Cardiac fibroblast (primary cell): ENCODE results near the gene DIP2A.

Experiments
- DNase-seq, 2 donors: peaks; one replicate each; pipeline versions ENCODE4 v3.0.0 to v3.0.0-alpha.2; 2010; ENCODE audit warnings: low read depth in 2 of 2
- H3K4me3 ChIP-seq, 2 donors: replicated peaks in 1 of 2; 1 replicate in 1 of 2; 2 replicates in 1 of 2; pipeline ENCODE4 v1.5.1; 2011; ENCODE audit warnings: low read depth in 2 of 2, low read length in 2 of 2, mild to moderate bottlenecking in 2 of 2, moderate library complexity in 1 of 2
- CTCF ChIP-seq: IDR thresholded peaks from one replicate; pipeline ENCODE4 v1.5.1; 2011; ENCODE audit warnings: low read depth, mild to moderate bottlenecking, low read length, inconsistent platforms

DIP2A gene

GRCh38 chr21:46597031-46597430, 138.3 kb downstream of the DIP2A start:
- TF ChIP-seq CTCF: no peak
- DNase-seq: no peak
- no peak overlapping the region for H3K4me3 ChIP-seq

GRCh38 chr21:46597896-46598343, 139.2 kb downstream of the DIP2A start:
- no peak overlapping the region for H3K4me3 ChIP-seq
- DNase-seq: no peak
- no peak for TF ChIP-seq CTCF

GRCh38 chr21:46598581-46599572, 140.2 kb downstream of the DIP2A start:
- no peak overlapping the region for H3K4me3 ChIP-seq
- DNase-seq: peak; percentile 94
- TF ChIP-seq CTCF: no peak

GRCh38 chr21:46600305-46600704, 141.6 kb downstream of the DIP2A start:
- no peak for TF ChIP-seq CTCF
- H3K4me3 ChIP-seq: no peak overlapping the region
- no peak for DNase-seq

- H3K4me3 ChIP-seq: no peak overlapping the region
- no peak for DNase-seq
- no peak for TF ChIP-seq CTCF
Observed at GRCh38 chr21:46600978-46601377, 142.3 kb downstream of the DIP2A start.

GRCh38 chr21:46603228-46603627, 144.5 kb downstream of the DIP2A start:
- TF ChIP-seq CTCF: no peak
- no peak overlapping the region for H3K4me3 ChIP-seq

More at GRCh38 chr21:46603228-46603627, 144.5 kb downstream of the DIP2A start:
- DNase-seq: no peak
